Chondrocyte (in vitro differentiated cells): ENCODE measurements around the gene LRRC8A. TPM values are rescaled to one million over a fixed set of nuclear protein-coding genes. Genes with fewer than 3 reads are reported as not detected.

Experiments used
- DNase-seq: peaks from one replicate; pipeline ENCODE4 v3.0.0; 2021; ENCODE audit warnings: mixed read lengths, low spot score
- H3K27ac Mint-ChIP-seq: one replicate; pipeline ENCODE4 v1.8.0; 2021; ENCODE audit warnings: mild to moderate bottlenecking, moderate library complexity, mixed read lengths; ENCODE audit not compliant: unreplicated experiment
- H3K27me3 Mint-ChIP-seq: 2 replicates; pipeline ENCODE4 v1.8.0; 2021; ENCODE audit warnings: low read depth, mixed read lengths
- H3K36me3 Mint-ChIP-seq: 2 replicates; pipeline ENCODE4 v1.8.0; 2021; ENCODE audit warnings: low read depth, mixed read lengths
- H3K4me1 Mint-ChIP-seq: 2 replicates; pipeline ENCODE4 v1.8.0; 2021; ENCODE audit warnings: low read depth, mild to moderate bottlenecking, mixed read lengths
- H3K4me3 Mint-ChIP-seq: one replicate; pipeline ENCODE4 v1.8.0; 2021; ENCODE audit warnings: mild to moderate bottlenecking, moderate library complexity, mixed read lengths; ENCODE audit not compliant: unreplicated experiment
- H3K9me3 Mint-ChIP-seq: 2 replicates; pipeline ENCODE4 v1.8.0; 2021; ENCODE audit warnings: low read depth, mixed read lengths
- CTCF ChIP-seq: fragments of 200-600 bp; sonication (generic); IDR thresholded peaks from 2 replicates; pipeline ENCODE4 v1.5.0; 2021; ENCODE audit warnings: antibody characterized with exemption, mild to moderate bottlenecking, moderate library complexity
- total RNA-seq: library from RNA; stranded (reverse); gene quantifications from 3 replicates; pipeline ENCODE4 v1.2.1, GENCODE V29; 2021

Gene LRRC8A
- total RNA-seq, 1 donor from 2014 or later, result 55.0 TPM

GRCh38 chr9:128877852-128878251 is 4.1 kb upstream of the LRRC8A start:
- TF ChIP-seq CTCF, result no peak

GRCh38 chr9:128882677-128883603 is 1.0 kb downstream of the LRRC8A start:
- DNase-seq, result no peak
- peak overlapping the region; percentile 88 for H3K4me3 Mint-ChIP-seq
- H3K4me1 Mint-ChIP-seq, result peaks cover 55% of the 10 kb centered on the region
- no peak for TF ChIP-seq CTCF
- H3K9me3 Mint-ChIP-seq, result no peaks in the 10 kb centered on the region
- no peaks in the 10 kb centered on the region for H3K27me3 Mint-ChIP-seq
- peaks cover 2% of the 10 kb centered on the region for H3K36me3 Mint-ChIP-seq
- peak overlapping the region; percentile 86 for H3K27ac Mint-ChIP-seq

More at GRCh38 chr9:128877852-128878251, 4.1 kb upstream of the LRRC8A start:
- H3K36me3 Mint-ChIP-seq, result no peaks in the 10 kb centered on the region
- peaks cover 19% of the 10 kb centered on the region for H3K4me1 Mint-ChIP-seq
- H3K4me3 Mint-ChIP-seq, result no peak overlapping the region
- no peak for DNase-seq
- no peaks in the 10 kb centered on the region for H3K27me3 Mint-ChIP-seq
- H3K27ac Mint-ChIP-seq, result no peak overlapping the region
- no peaks in the 10 kb centered on the region for H3K9me3 Mint-ChIP-seq

GRCh38 chr9:128884164-128884563 is 2.2 kb downstream of the LRRC8A start:
- Mint-ChIP-seq H3K4me1 (peaks cover 64% of the 10 kb centered on the region), H3K36me3 (peaks cover 9% of the 10 kb centered on the region), H3K27ac (peak overlapping the region; percentile 12), H3K9me3 (no peaks in the 10 kb centered on the region), H3K27me3 (no peaks in the 10 kb centered on the region), H3K4me3 (peak overlapping the region; percentile 36)
- TF ChIP-seq CTCF, result no peak
- DNase-seq, result no peak

GRCh38 chr9:128885376-128885775 is 3.4 kb downstream of the LRRC8A start:
- no peak for DNase-seq
- Mint-ChIP-seq H3K4me3 (no peak overlapping the region), H3K9me3 (no peaks in the 10 kb centered on the region), H3K36me3 (peaks cover 9% of the 10 kb centered on the region), H3K4me1 (peaks cover 64% of the 10 kb centered on the region), H3K27ac (no peak overlapping the region), H3K27me3 (no peaks in the 10 kb centered on the region)
- no peak for TF ChIP-seq CTCF

GRCh38 chr9:128885798-128886197 is 3.9 kb downstream of the LRRC8A start:
- no peak for TF ChIP-seq CTCF
- no peak overlapping the region for H3K27ac Mint-ChIP-seq

More at GRCh38 chr9:128885798-128886197, 3.9 kb downstream of the LRRC8A start:
- H3K4me3 Mint-ChIP-seq, result no peak overlapping the region
- no peaks in the 10 kb centered on the region for H3K9me3 Mint-ChIP-seq
- peaks cover 11% of the 10 kb centered on the region for H3K36me3 Mint-ChIP-seq
- H3K27me3 Mint-ChIP-seq, result no peaks in the 10 kb centered on the region
- H3K4me1 Mint-ChIP-seq, result peaks cover 65% of the 10 kb centered on the region
- no peak for DNase-seq
